Brain microvascular endothelial cell (primary cell): ENCODE data around the gene MYBL2.

Experiments used
- DNase-seq: peaks from one replicate; pipeline ENCODE4 v3.0.0-alpha.2; 2020
- H3K27ac ChIP-seq: fragments of 250-450 bp; sonication (Bioruptor Pico); 2 replicates; pipeline ENCODE4 v1.5.1; 2020; ENCODE audit warnings: mild to moderate bottlenecking, moderate library complexity
- H3K27me3 ChIP-seq: fragments of 250-450 bp; sonication (Bioruptor Pico); replicated peaks from 2 replicates; pipeline ENCODE4 v1.5.1; 2020; ENCODE audit warnings: mild to moderate bottlenecking
- H3K36me3 ChIP-seq: fragments of 250-450 bp; sonication (Bioruptor Pico); replicated peaks from 2 replicates; pipeline ENCODE4 v1.5.1; 2020; ENCODE audit warnings: mild to moderate bottlenecking
- H3K4me3 ChIP-seq: 2 replicates; pipeline ENCODE4 v1.5.1; 2011; ENCODE audit warnings: low read depth, mild to moderate bottlenecking, control low read depth, low read length, moderate library complexity
- in situ Hi-C: cut with HindIII; loops from 2 replicates; pipeline ENCODE4 v1.10.0; 2017; ENCODE audit warnings: low sequenced_read_pairs, low pct_ligation_motif_present
- TF ChIP-seq, protein P1 (sequence below): IDR thresholded peaks from 2 replicates; pipeline ENCODE4 v1.5.1; 2011; ENCODE audit warnings: low read depth, mild to moderate bottlenecking, moderate library complexity, low read length, control low read depth, inconsistent platforms; ENCODE audit errors: missing control alignments

MYBL2 gene

GRCh38 chr20:43726811-43727338 lies 60.0 kb downstream of the MYBL2 start, which contains the start of gene GTSF1L:
GTSF1L (minus strand) TSS chr20:43727002; CDS start chr20:43726694, 308 bp downstream.
- TF ChIP-seq, protein P1, sequence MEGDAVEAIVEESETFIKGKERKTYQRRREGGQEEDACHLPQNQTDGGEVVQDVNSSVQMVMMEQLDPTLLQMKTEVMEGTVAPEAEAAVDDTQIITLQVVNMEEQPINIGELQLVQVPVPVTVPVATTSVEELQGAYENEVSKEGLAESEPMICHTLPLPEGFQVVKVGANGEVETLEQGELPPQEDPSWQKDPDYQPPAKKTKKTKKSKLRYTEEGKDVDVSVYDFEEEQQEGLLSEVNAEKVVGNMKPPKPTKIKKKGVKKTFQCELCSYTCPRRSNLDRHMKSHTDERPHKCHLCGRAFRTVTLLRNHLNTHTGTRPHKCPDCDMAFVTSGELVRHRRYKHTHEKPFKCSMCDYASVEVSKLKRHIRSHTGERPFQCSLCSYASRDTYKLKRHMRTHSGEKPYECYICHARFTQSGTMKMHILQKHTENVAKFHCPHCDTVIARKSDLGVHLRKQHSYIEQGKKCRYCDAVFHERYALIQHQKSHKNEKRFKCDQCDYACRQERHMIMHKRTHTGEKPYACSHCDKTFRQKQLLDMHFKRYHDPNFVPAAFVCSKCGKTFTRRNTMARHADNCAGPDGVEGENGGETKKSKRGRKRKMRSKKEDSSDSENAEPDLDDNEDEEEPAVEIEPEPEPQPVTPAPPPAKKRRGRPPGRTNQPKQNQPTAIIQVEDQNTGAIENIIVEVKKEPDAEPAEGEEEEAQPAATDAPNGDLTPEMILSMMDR: no peak
- in situ Hi-C loops: no loop called here

GRCh38 chr20:43727980-43728590 lies 61.2 kb downstream of the MYBL2 start:
- Histone ChIP-seq H3K36me3 (no peaks in the 10 kb centered on the region), H3K27ac (no peak overlapping the region), H3K27me3 (no peaks in the 10 kb centered on the region), H3K4me3 (no peak overlapping the region)
- in situ Hi-C loops: no loop called here
- DNase-seq: no peak
- TF ChIP-seq, protein P1: no peak

More at GRCh38 chr20:43726811-43727338, 60.0 kb downstream of the MYBL2 start, which contains the start of gene GTSF1L:
- H3K27me3 ChIP-seq: no peaks in the 10 kb centered on the region
- no peak within 1 kb of the TSS for H3K27ac ChIP-seq
- H3K4me3 ChIP-seq: no peak within 1 kb of the TSS
- DNase-seq: peak; percentile 11
- no peaks in the 10 kb centered on the region for H3K36me3 ChIP-seq

DNA sequence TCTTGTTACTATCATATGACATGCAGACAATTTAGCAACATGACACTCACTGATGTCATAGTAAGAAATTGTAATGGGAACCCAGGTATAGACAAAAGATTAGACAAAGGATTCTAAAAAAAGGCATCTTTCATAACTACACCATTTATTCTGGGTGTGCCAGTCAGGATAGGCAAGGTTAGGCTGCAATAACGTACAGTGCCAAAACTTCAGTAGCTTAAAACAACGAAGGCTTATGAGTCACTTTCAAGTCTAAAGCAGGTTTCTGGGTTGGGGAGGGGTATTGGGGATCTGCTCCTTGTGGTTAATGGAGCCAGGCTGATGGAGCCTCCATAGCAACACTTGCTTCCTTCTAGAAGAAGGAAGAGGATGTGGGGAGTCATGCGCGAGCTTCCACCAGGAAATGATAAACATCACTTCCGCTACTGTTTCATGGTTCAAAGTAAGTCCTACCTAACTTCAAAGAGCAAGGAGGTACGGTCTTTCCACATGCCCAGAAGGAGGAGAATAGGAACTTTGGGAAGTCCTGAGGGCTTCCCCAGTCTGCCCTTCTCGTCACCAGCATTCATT lies 61.9 kb downstream of the MYBL2 start:
- H3K27me3 ChIP-seq: no peaks in the 10 kb centered on the region
- in situ Hi-C loops: no loop called here
- no peak overlapping the region for H3K27ac ChIP-seq
- no peak overlapping the region for H3K4me3 ChIP-seq
- no peak for DNase-seq
- H3K36me3 ChIP-seq: no peaks in the 10 kb centered on the region
- TF ChIP-seq, protein P1: no peak

- in situ Hi-C loops: no loop called here
- Histone ChIP-seq H3K27me3 (no peaks in the 10 kb centered on the region), H3K36me3 (no peaks in the 10 kb centered on the region), H3K27ac (no peak overlapping the region), H3K4me3 (no peak overlapping the region)
- DNase-seq: peak; percentile 42
- TF ChIP-seq, protein P1: no peak
Measured at GRCh38 chr20:43731469-43731868, 64.6 kb downstream of the MYBL2 start.

GRCh38 chr20:43731927-43732326 lies 65.0 kb downstream of the MYBL2 start:
- no peak overlapping the region for H3K27ac ChIP-seq
- H3K27me3 ChIP-seq: no peaks in the 10 kb centered on the region

More at GRCh38 chr20:43731927-43732326, 65.0 kb downstream of the MYBL2 start:
- Histone ChIP-seq H3K4me3 (no peak overlapping the region), H3K36me3 (no peaks in the 10 kb centered on the region)
- DNase-seq: no peak
- in situ Hi-C loops: no loop called here
- TF ChIP-seq, protein P1: no peak
